Mesenchymal stem cell (in vitro differentiated cells and primary cell): ENCODE measurements around the gene TCF4.

Experiments
- DNase-seq: peaks from one replicate; pipeline ENCODE4 v3.0.0-alpha.2; 2013
- H2AFZ ChIP-seq: one replicate; pipeline ENCODE4 v1.6.1; 2013; ENCODE audit warnings: low read depth, mild to moderate bottlenecking, control low read depth, inconsistent platforms, low read length, moderate library complexity
- H2AK5ac ChIP-seq: 2 replicates; pipeline ENCODE4 v1.6.1; 2013; ENCODE audit warnings: low read length, moderate library complexity, mild to moderate bottlenecking, inconsistent platforms; ENCODE audit not compliant: severe bottlenecking
- H2BK120ac ChIP-seq: one replicate; pipeline ENCODE4 v1.6.1; 2013; ENCODE audit warnings: low read depth, mild to moderate bottlenecking, inconsistent platforms, low read length, moderate library complexity
- H2BK12ac ChIP-seq, 2 experiments: one replicate each; pipeline ENCODE4 v1.6.1; 2013; ENCODE audit warnings: inconsistent platforms in 2 of 2, low read length in 2 of 2, mild to moderate bottlenecking in 2 of 2, moderate library complexity in 2 of 2, control low read depth in 1 of 2
- H2BK15ac ChIP-seq: one replicate; pipeline ENCODE4 v1.6.1; 2013; ENCODE audit warnings: mild to moderate bottlenecking, low read depth, inconsistent platforms; ENCODE audit not compliant: poor library complexity, severe bottlenecking
- H2BK5ac ChIP-seq: 2 replicates; pipeline ENCODE4 v1.6.1; 2013; ENCODE audit warnings: low read depth, mild to moderate bottlenecking, low read length, control low read depth, inconsistent platforms; ENCODE audit not compliant: poor library complexity, severe bottlenecking
- H3K14ac ChIP-seq, 2 experiments: one replicate each; pipeline ENCODE4 v1.6.1; 2013; ENCODE audit warnings: inconsistent platforms in 2 of 2, low read length in 2 of 2, control low read depth in 1 of 2, mild to moderate bottlenecking in 1 of 2, moderate library complexity in 1 of 2
- H3K18ac ChIP-seq, 2 experiments: one replicate each; pipeline ENCODE4 v1.6.1; 2013; ENCODE audit warnings: inconsistent platforms in 2 of 2, low read length in 2 of 2, control low read depth in 1 of 2, low read depth in 1 of 2, mild to moderate bottlenecking in 1 of 2
- H3K23ac ChIP-seq, 2 experiments: one replicate each; pipeline ENCODE4 v1.6.1; 2013; ENCODE audit warnings: inconsistent platforms in 2 of 2, low read length in 2 of 2, mild to moderate bottlenecking in 2 of 2, moderate library complexity in 2 of 2, control low read depth in 1 of 2
- H3K27ac ChIP-seq: 2 replicates; pipeline ENCODE4 v1.5.1; 2013; ENCODE audit warnings: mild to moderate bottlenecking, moderate library complexity, low read length, control low read depth, inconsistent platforms; ENCODE audit not compliant: poor library complexity, severe bottlenecking
- H3K27me3 ChIP-seq, 2 experiments: 2 replicates each; pipeline versions ENCODE4 v1.6.1 to v1.7.0; 2013; ENCODE audit warnings: low read length in 2 of 2, mild to moderate bottlenecking in 2 of 2, moderate library complexity in 2 of 2, control low read depth in 1 of 2, inconsistent platforms in 1 of 2; ENCODE audit not compliant: control insufficient read depth in 1 of 2, insufficient read depth in 1 of 2
- H3K36me3 ChIP-seq, 2 experiments: 2 replicates each; pipeline versions ENCODE4 v1.6.1 to v1.7.0; 2013; ENCODE audit warnings: low read length in 2 of 2, control low read depth in 1 of 2, inconsistent platforms in 1 of 2, low read depth in 1 of 2, mild to moderate bottlenecking in 1 of 2; ENCODE audit not compliant: insufficient read depth in 2 of 2, control insufficient read depth in 1 of 2
- H3K4ac ChIP-seq, 2 experiments: one replicate each; pipeline ENCODE4 v1.6.1; 2013; ENCODE audit warnings: inconsistent platforms in 2 of 2, low read length in 2 of 2, mild to moderate bottlenecking in 2 of 2, moderate library complexity in 2 of 2, control low read depth in 1 of 2, low read depth in 1 of 2
- H3K4me1 ChIP-seq: 2 replicates; pipeline ENCODE4 v1.6.1; 2013; ENCODE audit warnings: low read depth, low read length, control low read depth; ENCODE audit not compliant: control insufficient read depth, insufficient read depth
- H3K4me2 ChIP-seq: 2 replicates; pipeline ENCODE4 v1.6.1; 2013; ENCODE audit warnings: low read length, mild to moderate bottlenecking, inconsistent platforms; ENCODE audit not compliant: poor library complexity, severe bottlenecking
- H3K4me3 ChIP-seq, 2 experiments: 2 replicates each; pipeline versions ENCODE4 v1.5.1 to v1.7.0; 2013; ENCODE audit warnings: low read length in 2 of 2, mild to moderate bottlenecking in 2 of 2, control low read depth in 1 of 2, low read depth in 1 of 2; ENCODE audit not compliant: insufficient read depth in 1 of 2
- H3K79me1 ChIP-seq: replicated peaks from 2 replicates; pipeline ENCODE4 v1.6.1; 2013; ENCODE audit warnings: mild to moderate bottlenecking, control low read depth, low read length, inconsistent platforms; ENCODE audit not compliant: poor library complexity, severe bottlenecking
- H3K9ac ChIP-seq: 2 replicates; pipeline ENCODE4 v1.7.0; 2013; ENCODE audit warnings: mild to moderate bottlenecking, low read length, moderate library complexity
- H3K9me3 ChIP-seq: 2 replicates; pipeline ENCODE4 v1.7.0; 2013; ENCODE audit warnings: mild to moderate bottlenecking, low read length; ENCODE audit not compliant: control insufficient read depth
- H4K8ac ChIP-seq: one replicate; pipeline ENCODE4 v1.6.1; 2013; ENCODE audit warnings: inconsistent platforms, mild to moderate bottlenecking, low read length, moderate library complexity
- H4K91ac ChIP-seq: one replicate; pipeline ENCODE4 v1.6.1; 2013; ENCODE audit warnings: mild to moderate bottlenecking, low read length, inconsistent platforms
- WGBS: methylation state at CpG from one replicate; pipeline ENCODE4 v1.1.7; 2013; ENCODE audit warnings: mixed read lengths; 5-methylcytosine and 5-hydroxymethylcytosine counted together

The TCF4 gene

DNA sequence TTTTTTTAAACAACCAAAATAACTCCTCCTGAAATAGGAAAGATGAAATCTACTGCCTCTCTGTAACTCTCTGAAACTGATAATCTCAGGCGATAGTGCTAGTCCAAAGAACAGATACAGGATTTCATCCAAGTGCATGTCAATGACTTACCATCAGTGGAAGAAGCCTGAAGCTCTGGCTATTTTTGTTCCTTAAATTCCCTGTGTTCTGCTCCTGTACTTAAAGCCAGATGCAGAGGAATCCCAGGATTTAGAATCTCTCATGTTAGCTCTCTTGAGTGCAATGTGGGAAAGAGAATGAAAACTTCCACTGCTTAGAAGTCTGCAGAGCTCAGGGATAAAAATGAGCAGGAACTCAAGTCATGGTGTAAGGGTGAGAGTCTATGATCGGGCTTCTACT, 291.9 kb downstream of the TCF4 start:
- H2BK5ac ChIP-seq: no peak overlapping the region
- H3K18ac ChIP-seq: no peak overlapping the region
- no peak overlapping the region for H2BK120ac ChIP-seq
- H3K4me3 ChIP-seq: no peak overlapping the region
- H2AK5ac ChIP-seq: no peak overlapping the region
- H4K8ac ChIP-seq: no peak overlapping the region
- H3K36me3 ChIP-seq: peaks cover 0 to 11% of the 10 kb centered on the region in 2 experiments
- H3K79me1 ChIP-seq: peaks cover 12% of the 10 kb centered on the region
- no peaks in the 10 kb centered on the region for H3K9me3 ChIP-seq
- no peak overlapping the region for H2AFZ ChIP-seq
- H3K4ac ChIP-seq: no peak overlapping the region
- no peak overlapping the region for H2BK12ac ChIP-seq
- H3K27ac ChIP-seq: no peak overlapping the region
- DNase-seq: no peak
- no peak overlapping the region for H3K14ac ChIP-seq
- no peaks in the 10 kb centered on the region for H3K27me3 ChIP-seq
- no peaks in the 10 kb centered on the region for H3K4me1 ChIP-seq
- no peak overlapping the region for H3K23ac ChIP-seq
- no peak overlapping the region for H4K91ac ChIP-seq
- H2BK15ac ChIP-seq: no peak overlapping the region
- H3K4me2 ChIP-seq: no peak overlapping the region
- whole genome bisulfite sequencing: 99% methylated on average over 2 of the region's 2 CpGs
- H3K9ac ChIP-seq: no peak overlapping the region

DNA sequence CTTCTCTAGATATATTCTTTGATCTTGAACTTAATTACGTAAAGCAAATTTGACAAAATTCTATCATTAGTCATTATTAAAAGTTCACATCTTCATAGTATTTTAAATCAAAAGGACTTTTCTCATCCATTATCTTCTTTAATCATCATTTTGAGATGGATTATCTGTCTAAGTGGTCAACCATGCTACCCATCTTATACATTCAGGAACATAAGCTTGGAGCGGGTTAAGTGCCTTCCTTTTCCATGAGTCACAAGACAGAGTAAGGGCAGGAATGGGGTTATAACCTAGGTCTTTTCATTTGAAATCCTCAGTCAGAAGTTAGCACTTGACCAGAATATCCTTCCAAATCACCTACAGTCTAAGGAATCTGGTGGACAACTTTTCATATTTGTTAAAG, 297.1 kb downstream of the TCF4 start:
- Histone ChIP-seq H3K4me2 (no peak overlapping the region), H4K91ac (no peak overlapping the region), H3K23ac (no peak overlapping the region), H3K9me3 (no peaks in the 10 kb centered on the region), H2BK120ac (no peak overlapping the region), H3K18ac (no peak overlapping the region), H3K79me1 (peaks cover 7% of the 10 kb centered on the region), H4K8ac (no peak overlapping the region), H3K4ac (no peak overlapping the region), H2BK5ac (no peak overlapping the region), H2BK15ac (no peak overlapping the region), H3K14ac (no peak overlapping the region), H2AFZ (no peak overlapping the region), H3K36me3 (peaks cover 0 to 11% of the 10 kb centered on the region in 2 experiments), H2AK5ac (no peak overlapping the region), H3K4me3 (no peak overlapping the region), H2BK12ac (no peak overlapping the region), H3K9ac (no peak overlapping the region), H3K27me3 (no peaks in the 10 kb centered on the region), H3K27ac (no peak overlapping the region), H3K4me1 (peaks cover 2% of the 10 kb centered on the region)
- DNase-seq: peak; percentile 68
- WGBS: 0% methylated on average over 1 of the region's 2 CpGs

DNA sequence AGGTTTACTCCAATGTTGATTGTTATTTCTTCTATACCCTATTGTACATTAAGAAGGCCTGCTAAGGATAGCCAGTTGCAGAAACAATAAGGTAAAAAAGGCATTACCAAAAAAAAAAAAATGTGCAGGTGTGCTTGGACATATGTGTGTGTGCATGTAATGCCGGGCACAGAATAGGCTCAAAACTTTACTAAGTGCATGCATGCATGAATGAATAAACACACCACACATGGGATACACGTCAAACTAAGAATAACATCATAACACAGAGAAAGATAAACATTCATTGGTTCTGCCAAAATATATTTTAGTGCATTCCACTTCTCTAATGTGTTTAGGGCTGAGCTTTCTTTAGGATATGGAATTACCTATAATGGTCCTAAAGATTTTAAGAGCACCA, 298.2 kb downstream of the TCF4 start:
- no peak overlapping the region for H2BK12ac ChIP-seq
- peaks cover 0 to 6% of the 10 kb centered on the region in 2 experiments for H3K36me3 ChIP-seq
- H3K9ac ChIP-seq: no peak overlapping the region
- no peak overlapping the region for H2AK5ac ChIP-seq
- no peak overlapping the region for H3K4ac ChIP-seq
- H3K18ac ChIP-seq: no peak overlapping the region
- no peak overlapping the region for H2BK15ac ChIP-seq
- H4K8ac ChIP-seq: no peak overlapping the region
- H3K4me1 ChIP-seq: peaks cover 2% of the 10 kb centered on the region
- no peak overlapping the region for H2AFZ ChIP-seq
- H3K4me3 ChIP-seq: no peak overlapping the region
- no peak overlapping the region for H3K14ac ChIP-seq
- no peak overlapping the region for H2BK120ac ChIP-seq
- H3K4me2 ChIP-seq: no peak overlapping the region
- no CpG with 5 or more reads among the region's 2 CpGs for WGBS
- H3K23ac ChIP-seq: no peak overlapping the region
- peaks cover 10% of the 10 kb centered on the region for H3K79me1 ChIP-seq
- H3K27ac ChIP-seq: no peak overlapping the region
- no peak for DNase-seq
- no peak overlapping the region for H2BK5ac ChIP-seq
- no peak overlapping the region for H4K91ac ChIP-seq
- no peaks in the 10 kb centered on the region for H3K27me3 ChIP-seq
- no peaks in the 10 kb centered on the region for H3K9me3 ChIP-seq

DNA sequence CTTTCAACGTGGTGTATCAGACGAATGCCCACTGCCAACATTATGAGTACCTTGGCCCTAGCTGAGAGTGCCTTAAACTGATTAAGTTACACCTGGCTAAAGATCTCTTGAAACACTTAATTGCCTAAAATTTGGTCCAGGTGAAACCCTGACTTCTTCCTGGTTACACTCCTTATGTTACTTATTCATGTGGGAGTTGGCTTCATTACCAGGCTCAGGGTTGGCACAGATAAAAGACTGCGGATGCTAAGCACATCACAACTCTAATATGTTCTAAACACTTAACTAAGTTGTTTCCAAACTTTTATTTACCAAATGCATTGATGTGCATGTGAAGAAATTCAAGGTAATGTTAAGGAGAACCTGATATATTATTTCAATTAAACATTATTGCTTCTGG, 298.9 kb downstream of the TCF4 start:
- no peak overlapping the region for H3K4ac ChIP-seq
- H3K27me3 ChIP-seq: no peaks in the 10 kb centered on the region
- no peak overlapping the region for H4K8ac ChIP-seq
- H2BK15ac ChIP-seq: no peak overlapping the region
- no peak overlapping the region for H3K23ac ChIP-seq
- no peak overlapping the region for H3K14ac ChIP-seq
- no peak overlapping the region for H3K27ac ChIP-seq
- 97% methylated on average over 2 of the region's 3 CpGs for WGBS
- no peak overlapping the region for H2BK120ac ChIP-seq
- no peak overlapping the region for H2AFZ ChIP-seq
- H3K18ac ChIP-seq: no peak overlapping the region
- no peaks in the 10 kb centered on the region for H3K36me3 ChIP-seq
- H2BK12ac ChIP-seq: no peak overlapping the region
- H4K91ac ChIP-seq: no peak overlapping the region
- H3K79me1 ChIP-seq: peaks cover 10% of the 10 kb centered on the region
- no peak overlapping the region for H3K4me2 ChIP-seq
- no peaks in the 10 kb centered on the region for H3K9me3 ChIP-seq
- DNase-seq: no peak
- H3K9ac ChIP-seq: no peak overlapping the region
- H2BK5ac ChIP-seq: no peak overlapping the region
- no peak overlapping the region for H3K4me3 ChIP-seq
- peaks cover 2% of the 10 kb centered on the region for H3K4me1 ChIP-seq
- H2AK5ac ChIP-seq: no peak overlapping the region
